Ramos (cell line): ENCODE results near the gene CNIH4.
"Not testable (repeated sequence)": the region's sequence is repeated elsewhere in the genome, so short reads cannot be mapped to it uniquely, and the experiment has no call there.

Experiments used
- in situ Hi-C: fragments of 300-500 bp; cut with MboI; formaldehyde crosslinking; loops from one replicate; pipeline ENCODE4 v1.14.3; 2022; ENCODE audit warnings: low sequenced_read_pairs; ENCODE audit not compliant: unreplicated experiment

Gene CNIH4

GRCh38 chr1:224387943-224388342 lies 31.3 kb downstream of the CNIH4 start:
- in situ Hi-C loops = no loop called here

- in situ Hi-C loops = no loop called here
Observed at GRCh38 chr1:224390517-224390916, 33.8 kb downstream of the CNIH4 start.

GRCh38 chr1:224392411-224393249 lies 36.0 kb downstream of the CNIH4 start:
- in situ Hi-C loops = no loop called here

DNA sequence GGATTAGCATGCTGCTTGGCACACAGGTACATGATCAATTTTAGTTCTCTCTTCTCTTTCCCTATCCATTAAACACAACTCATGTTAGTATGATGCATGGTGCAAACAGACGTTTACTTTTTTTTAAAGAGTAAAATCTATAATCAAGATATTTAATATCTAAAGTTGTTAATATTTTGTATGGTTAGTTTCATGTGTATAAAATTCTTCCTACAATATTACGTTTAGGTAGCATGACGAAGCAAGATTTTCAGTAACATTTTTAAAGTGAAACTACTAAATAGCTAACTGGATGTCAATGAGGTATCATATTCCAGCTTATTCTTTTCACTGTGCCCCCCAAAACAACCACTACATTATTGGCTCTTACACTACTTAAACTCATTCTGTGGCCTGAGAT lies 36.6 kb downstream of the CNIH4 start:
- in situ Hi-C loops = no loop called here

GRCh38 chr1:224399887-224400286 lies 43.2 kb downstream of the CNIH4 start:
- in situ Hi-C loops = no loop called here

DNA sequence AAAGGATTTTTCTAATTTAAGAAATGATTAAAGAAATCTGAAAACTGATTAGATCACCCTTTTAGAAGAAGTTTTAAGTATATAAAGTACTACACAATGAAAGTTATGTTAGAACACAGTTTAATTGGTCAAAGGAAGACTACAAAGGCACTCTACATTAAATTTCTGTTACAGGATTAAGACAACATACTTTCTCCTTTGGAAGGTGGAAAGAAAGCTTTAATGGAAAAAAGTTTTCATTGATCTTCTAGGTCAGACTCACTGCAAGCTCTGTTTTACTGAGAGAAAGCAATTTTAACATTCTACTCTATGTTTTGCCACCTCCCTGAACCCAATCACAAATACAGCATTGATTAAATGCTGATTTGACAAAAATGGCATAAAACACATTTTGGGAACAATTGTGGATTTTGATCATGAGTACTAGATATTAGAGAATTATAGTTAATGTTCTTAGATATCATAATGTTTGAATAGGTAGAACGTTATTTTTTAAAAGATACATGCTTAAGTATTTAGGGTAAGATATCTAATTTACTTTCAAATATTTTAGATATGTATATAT lies 45.9 kb downstream of the CNIH4 start:
- in situ Hi-C loops = no loop called here

- in situ Hi-C loops = no loop called here
Observed at GRCh38 chr1:224404916-224405603, 48.4 kb downstream of the CNIH4 start.

DNA sequence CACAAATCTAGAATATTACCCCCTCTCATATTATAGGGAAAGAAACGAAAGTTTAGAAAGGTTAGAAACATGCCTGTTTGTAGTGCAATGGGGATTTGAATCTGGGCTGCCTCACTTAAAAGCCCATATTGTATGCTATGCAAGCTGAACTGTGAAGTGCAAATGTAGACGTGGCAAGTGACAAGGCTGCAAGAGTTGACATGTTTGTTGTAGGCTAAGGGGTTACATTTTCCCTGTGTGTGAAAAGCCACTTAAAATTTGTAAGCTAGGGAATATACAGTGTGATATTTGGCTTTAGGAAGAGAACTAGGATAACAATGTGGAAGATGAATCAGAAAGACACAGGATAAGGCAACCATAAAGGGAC lies 48.9 kb downstream of the CNIH4 start:
- in situ Hi-C loops = no loop called here

DNA sequence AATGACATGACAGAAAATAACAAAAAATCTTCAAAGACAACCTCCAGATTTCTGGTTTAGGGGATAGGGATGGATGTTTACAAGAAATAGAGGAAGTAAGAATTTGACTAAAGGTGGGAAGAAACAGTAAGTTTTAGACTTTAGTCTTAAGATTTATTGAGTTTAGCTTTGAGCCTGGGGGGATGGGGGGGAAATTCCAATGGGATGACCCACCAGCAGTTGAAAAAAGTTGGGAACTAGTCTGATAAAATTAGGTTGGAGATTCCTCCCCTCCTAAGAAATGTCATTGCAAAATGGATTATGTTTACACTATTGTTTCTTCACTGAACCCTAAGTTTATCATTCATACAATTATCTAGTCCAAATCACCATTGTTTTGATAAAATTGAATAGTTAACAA lies 49.5 kb downstream of the CNIH4 start:
- in situ Hi-C loops = no loop called here

DNA sequence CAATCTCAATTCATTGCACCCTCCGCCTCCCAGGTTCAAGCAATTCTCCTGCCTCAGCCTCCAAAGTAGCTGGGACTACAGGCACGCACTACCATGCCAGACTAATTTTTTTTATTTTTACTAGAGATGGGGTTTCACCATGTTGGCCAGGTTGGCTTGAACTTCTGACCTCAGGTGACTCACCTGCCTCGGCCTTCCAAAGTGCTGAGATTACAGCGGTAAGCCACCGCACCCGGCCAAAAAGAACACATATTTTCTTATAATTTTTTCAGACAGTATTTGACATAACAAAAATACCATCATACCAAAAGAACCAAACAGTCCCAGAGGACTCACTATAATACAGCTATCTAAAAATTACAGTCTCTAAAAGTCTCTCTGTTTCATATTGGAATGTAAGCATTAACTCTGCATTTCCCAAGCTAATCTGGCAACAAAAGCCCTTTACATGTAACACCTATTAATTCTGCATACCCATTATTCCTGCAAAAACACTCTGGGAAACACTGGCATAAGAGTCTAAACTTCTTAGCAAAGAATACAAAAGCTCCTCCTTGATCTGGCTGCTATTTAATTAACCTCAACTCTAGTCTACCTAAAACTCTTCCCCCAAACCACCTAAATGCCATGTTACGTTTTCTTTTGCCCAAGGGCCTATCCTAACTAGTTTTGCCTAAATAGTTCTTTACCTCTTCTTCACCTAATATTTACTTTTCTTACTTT lies 51.1 kb downstream of the CNIH4 start:
- in situ Hi-C loops = no loop called here

DNA sequence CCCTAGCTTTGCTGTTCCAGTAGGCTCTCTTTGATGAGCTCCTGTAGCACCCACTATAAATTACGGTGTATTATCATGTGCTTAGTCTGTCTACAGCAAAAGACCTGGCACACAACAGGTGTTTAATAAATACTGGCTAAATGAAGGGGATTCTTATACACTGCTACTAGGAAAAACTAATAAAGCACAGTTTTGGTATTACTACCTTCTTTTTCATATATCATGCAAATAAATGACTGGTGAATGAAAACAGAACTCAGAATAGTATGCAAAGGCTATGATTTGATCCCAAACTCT lies 51.6 kb downstream of the CNIH4 start:
- in situ Hi-C loops = no loop called here

DNA sequence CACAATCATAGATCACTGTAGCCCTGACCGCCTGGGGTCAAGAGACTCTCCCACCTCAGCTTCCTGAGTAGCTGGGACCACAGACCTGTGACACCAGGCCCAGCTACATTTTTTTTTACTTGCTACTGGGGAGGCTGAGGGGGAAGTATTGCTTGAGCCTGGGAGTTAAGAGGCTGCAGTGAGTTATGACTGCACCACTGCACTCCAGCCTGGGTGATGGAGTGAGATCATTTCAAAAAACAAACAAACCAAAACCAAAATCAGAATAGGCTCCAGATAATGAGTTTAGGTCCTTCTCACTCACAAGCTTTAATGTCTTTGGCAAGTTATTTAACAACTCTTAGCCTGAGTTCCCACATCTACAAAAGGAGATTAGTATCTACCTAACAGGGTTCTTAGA lies 55.1 kb downstream of the CNIH4 start:
- in situ Hi-C loops = no loop called here

DNA sequence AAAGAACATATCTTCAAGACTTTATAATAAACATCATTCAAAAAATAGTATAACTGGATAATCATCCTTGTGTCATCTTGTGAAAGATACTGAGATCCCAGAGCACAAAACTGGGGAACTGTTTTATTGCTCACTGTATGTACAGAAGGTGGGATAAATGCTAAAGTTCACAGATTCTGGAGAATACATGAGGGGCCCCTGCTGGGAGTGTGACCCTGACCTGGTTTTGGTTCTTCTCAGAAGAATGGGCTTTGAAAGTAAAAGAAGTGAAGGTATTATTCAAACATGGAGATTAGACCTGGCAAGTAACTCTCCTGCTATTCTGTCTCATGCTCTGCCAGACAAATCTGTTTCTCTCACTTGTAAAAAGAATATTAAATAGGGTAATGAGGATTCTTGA lies 63.4 kb downstream of the CNIH4 start:
- in situ Hi-C loops = no loop called here

DNA sequence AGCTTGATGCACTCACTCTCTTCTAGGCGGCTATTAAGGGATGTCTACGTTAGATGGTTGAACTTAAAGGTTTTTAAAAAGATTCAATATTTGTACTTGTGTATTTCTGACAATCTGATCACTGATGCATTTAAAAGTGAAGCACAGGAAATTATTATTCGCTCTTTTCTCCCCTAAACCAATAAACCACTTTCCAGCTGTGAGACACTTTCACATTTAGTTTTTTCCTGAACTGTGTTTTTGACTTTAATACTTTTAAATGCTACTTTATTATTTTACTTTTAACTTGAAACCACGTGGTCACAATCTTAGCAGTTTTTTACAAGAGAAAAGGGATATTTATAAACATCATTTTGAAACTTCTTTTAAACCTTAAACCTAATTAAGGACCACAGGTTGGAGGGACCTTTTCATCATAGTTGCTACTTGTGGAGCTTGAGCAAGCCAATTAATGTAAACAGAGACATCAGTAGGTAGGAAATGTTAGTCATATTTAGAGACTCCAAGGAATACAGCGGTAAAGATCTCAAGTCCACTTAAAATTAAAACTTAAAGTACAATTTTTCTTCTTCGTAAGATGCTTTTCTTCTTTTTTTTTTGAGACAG lies 68.7 kb downstream of the CNIH4 start:
- in situ Hi-C loops = no loop called here

GRCh38 chr1:224426869-224427268 lies 70.2 kb downstream of the CNIH4 start:
- in situ Hi-C loops = not testable (repeated sequence)

- in situ Hi-C loops = no loop called here
Observed at GRCh38 chr1:224427346-224427745, 70.7 kb downstream of the CNIH4 start.

GRCh38 chr1:224428713-224429112 lies 72.0 kb downstream of the CNIH4 start:
- in situ Hi-C loops = not testable (repeated sequence)
